ENCODE measurements around the gene TMEM253.

DNA sequence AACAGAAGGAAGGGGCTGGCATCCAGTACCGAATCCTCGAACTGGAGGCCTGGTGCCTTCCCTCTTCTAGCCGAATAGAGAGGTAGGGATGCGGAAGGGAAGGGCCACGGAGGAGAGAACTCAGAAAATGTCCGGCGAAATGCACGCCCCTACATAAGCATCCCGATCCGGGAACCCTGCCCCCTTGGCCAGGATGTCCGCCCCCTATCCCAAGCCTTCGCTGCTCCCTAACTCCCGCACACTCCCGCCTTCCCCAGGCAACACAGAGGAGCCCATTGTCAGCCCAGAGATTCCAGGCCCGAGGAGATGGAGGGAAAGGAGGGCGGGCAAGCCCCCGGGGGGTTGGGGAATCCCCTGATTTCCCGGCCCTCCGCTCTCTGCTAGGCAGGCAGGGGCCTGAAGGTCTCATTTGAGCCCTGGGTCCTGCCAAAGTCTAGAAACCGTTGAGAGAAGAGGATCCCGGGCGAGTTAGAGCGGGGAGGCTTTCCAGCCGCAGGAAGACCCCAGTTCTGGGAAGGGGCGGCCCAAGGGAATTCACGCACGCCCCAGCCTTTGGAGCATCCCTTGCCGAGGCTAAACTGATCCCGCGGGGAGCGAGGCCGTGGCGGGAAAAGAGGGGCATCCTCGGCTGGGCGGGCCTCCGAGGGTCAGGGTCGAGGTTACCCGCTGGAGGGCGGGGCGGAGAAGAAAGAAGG, 31.3 kb upstream of the TMEM253 start:
- TF ChIP-seq GATA3 (IDR thresholded peaks at IDR 0.05; ENCODE audit: low read depth, low read length) (no peak), GATA2 (IDR thresholded peaks at IDR 0.05; ENCODE audit: low read depth, low read length) (no peak)
